Measurements from ENCODE around the gene GLB1L3.
A peak's percentile ranks its signal among the peaks of the same experiment; 100 is the strongest.

Gene GLB1L3

DNA sequence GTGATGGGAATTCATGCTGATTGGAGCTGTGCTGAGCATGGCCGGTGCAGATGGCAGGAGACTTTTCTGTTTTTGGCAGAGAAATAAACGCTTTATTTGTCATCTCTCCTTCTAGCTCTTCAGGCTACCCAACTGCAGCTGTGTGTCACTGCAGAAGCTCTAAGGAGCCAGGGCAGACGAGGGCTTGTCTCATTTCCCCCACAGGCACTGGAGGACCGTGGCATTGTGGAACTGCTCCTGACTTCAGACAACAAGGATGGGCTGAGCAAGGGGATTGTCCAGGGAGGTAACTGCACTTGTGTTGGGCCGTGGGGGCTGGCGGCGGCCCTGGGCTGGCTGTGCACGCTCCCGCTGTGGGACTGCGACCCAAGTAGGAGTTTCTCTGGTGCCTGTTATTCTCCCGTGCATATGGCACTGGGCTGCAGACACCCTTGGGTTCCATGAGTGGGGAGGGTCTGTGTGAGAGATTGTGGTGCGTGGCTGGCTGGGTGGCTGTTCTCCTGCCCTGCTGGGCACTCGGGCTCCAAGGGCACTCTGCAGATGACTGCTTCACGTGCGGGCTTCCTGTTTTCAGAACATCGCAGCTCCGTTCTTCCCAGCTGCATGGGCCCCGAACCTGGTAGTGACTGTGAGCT is 82.8 kb downstream of the GLB1L3 start:
- DNase-seq (ENCODE audit: low read depth) = no peak
- TF ChIP-seq, protein P1, sequence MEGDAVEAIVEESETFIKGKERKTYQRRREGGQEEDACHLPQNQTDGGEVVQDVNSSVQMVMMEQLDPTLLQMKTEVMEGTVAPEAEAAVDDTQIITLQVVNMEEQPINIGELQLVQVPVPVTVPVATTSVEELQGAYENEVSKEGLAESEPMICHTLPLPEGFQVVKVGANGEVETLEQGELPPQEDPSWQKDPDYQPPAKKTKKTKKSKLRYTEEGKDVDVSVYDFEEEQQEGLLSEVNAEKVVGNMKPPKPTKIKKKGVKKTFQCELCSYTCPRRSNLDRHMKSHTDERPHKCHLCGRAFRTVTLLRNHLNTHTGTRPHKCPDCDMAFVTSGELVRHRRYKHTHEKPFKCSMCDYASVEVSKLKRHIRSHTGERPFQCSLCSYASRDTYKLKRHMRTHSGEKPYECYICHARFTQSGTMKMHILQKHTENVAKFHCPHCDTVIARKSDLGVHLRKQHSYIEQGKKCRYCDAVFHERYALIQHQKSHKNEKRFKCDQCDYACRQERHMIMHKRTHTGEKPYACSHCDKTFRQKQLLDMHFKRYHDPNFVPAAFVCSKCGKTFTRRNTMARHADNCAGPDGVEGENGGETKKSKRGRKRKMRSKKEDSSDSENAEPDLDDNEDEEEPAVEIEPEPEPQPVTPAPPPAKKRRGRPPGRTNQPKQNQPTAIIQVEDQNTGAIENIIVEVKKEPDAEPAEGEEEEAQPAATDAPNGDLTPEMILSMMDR (conservative IDR thresholded peaks at IDR 0.05; ENCODE audit: low read depth, low read length) = no peak
- H3K4me3 ChIP-seq (ENCODE audit: low read length) = no peak overlapping the region

DNA sequence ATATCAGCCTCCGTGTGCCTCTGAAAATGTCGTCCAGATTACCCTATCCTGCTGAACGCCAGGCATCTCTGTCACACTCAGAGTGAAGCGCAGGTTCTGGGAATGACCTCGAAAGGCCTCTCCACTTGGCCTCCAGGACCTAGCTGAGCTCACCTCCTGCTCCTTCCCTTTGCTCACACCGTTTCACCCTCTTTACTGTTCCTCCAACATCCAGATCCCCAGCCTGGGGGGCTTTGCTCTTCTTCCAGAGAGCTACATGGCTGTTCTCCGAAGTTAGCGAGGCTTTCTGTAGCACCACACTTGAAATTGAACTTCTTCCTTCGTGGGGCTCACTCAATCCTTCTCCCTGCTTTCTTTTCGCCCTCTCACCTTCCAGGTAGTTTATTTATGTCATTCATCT is 83.5 kb downstream of the GLB1L3 start:
- TF ChIP-seq, protein P1 (conservative IDR thresholded peaks at IDR 0.05; ENCODE audit: low read depth, low read length) = no peak

DNA sequence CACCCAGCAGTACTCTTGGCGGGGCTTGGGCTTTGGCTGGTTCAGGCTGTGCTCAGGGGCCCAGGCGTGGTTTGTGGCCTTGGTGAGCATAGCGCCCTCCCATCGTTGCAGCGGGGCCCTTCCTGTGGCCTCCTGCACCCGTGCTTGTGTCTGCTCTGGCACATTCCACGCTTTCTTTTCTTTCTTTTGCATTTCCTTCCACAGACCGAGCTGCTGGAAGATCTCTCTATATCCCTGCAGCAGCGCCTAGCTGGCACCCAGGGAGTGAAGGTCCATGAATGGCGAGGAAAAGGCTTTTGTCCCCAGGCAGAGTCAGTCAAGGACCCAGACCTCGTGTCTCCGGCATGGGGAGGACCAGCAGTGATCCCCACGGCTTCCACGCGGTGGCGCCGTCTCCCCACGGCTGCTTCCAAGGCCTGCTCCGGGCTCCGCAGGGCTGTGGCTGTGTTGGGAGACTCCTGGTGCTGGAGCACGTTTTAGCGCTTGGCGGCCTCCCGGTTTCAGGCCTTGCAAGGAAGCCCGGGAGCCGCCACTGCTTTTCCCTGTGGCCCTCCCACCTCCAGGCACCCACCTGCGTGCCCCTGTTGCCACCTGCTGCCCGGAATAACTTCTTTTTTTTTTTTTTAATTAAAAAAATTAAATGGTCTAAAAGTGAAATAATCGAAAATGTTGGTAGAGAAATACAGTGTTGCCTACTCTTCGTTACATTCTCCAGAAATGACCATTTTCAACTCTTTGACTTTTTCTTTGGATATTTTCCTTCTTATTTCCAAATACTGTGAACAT is 84.1 kb downstream of the GLB1L3 start:
- DNase-seq (ENCODE audit: low read depth) = peak; percentile 20
- no peak overlapping the region for H3K4me3 ChIP-seq (ENCODE audit: low read length)
- TF ChIP-seq, protein P1 (conservative IDR thresholded peaks at IDR 0.05; ENCODE audit: low read depth, low read length) = peak; percentile 95

More for the DNA sequence above, 83.5 kb downstream of the GLB1L3 start:
- no peak for DNase-seq (ENCODE audit: low read depth)
- H3K4me3 ChIP-seq (ENCODE audit: low read length) = no peak overlapping the region

DNA sequence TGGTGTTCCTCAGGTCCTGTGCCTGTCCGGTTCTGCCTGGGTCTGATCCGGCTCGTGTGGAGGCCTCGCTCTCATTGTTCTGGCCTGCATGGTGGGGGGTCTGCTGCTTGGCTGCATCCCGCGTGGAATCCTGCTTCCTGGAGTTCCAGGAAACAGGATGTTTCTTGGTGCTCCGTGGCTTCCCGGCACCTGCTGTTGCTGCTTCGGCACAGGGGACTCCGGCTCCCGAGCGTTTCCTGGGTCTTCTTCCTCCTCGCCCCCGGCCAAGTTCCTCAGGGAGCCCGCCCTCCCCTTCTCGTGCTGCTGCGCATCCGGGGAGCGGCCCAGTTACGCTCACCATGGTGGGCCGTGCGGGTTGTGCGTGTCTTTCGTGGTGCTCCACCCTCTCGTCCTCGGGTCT is 85.5 kb downstream of the GLB1L3 start:
- no peak for DNase-seq (ENCODE audit: low read depth)
- TF ChIP-seq, protein P1 (conservative IDR thresholded peaks at IDR 0.05; ENCODE audit: low read depth, low read length) = no peak
- H3K4me3 ChIP-seq (ENCODE audit: low read length) = no peak overlapping the region

DNA sequence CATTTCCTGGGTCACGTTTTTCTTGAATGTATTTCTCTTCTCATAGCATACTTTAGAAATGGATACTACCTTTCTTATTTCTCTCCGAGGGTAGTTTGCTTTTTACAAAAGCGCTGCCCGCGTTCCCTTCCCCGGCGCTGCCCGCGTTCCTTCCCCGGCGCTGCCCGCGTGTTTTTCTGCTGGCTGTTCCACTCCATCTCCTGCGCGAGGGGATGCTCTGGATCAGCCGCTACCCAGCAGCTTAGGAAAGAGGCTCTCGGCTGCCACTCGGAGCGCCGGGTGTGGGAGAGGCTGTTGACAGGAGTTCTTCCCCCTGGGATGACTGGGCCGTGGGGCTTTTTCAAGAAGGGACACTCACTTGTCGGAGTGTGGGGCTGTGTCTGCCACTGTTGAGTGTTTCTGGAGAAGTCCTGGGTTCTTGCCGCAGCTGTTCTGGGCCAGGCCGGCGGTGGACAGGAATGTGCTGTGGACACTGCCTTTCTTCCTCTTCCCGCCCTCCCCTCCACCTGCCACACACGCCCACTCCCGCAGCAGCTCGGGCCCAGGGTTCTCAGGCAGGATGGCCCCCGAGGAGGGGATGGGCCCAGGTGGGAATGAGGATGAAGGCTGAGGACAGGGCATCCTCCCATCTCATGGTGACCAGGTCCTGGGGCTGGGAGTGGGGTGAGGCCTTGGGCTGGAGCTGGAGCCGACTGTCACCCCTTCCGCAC is 86.2 kb downstream of the GLB1L3 start:
- TF ChIP-seq, protein P1 (conservative IDR thresholded peaks at IDR 0.05; ENCODE audit: low read depth, low read length) = no peak
- DNase-seq (ENCODE audit: low read depth) = no peak
- H3K4me3 ChIP-seq (ENCODE audit: low read length) = no peak overlapping the region

DNA sequence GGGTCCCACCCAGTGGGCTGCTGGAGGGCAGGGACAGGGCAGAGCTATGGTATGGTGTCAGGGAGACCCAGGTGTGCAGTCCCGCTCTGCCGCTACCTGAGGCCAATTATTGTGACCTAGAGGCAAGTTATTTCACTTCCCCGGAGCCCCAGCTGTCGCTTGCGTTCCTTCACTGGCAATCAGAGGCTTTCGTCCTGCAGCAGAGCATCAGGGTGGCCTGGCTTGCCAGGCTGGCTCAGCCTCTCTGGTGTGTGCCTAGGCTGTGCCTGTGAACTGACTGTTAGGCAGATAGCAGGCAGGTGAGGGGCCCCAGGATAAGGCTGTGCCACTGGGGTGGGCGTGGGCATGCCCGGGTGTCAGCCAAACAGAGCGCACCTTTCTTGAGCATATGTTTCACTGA is 87.0 kb downstream of the GLB1L3 start:
- no peak for DNase-seq (ENCODE audit: low read depth)
- H3K4me3 ChIP-seq (ENCODE audit: low read length) = no peak overlapping the region
- TF ChIP-seq, protein P1 (conservative IDR thresholded peaks at IDR 0.05; ENCODE audit: low read depth, low read length) = no peak
